Stimulated activated CD8-positive, alpha-beta memory T cell treated with anti-CD3 and anti-CD28 coated beads, Interleukin-4, amount 100 ng/mL, for 24 hours (primary cell): ENCODE measurements around the gene SEMA4G.
"Not testable (repeated sequence)": the region's sequence is repeated elsewhere in the genome, so short reads cannot be mapped to it uniquely, and the experiment has no call there.

Experiments used
- DNase-seq: peaks from one replicate; pipeline ENCODE4 v3.0.0-alpha.2; 2020; ENCODE audit warnings: low read depth

Gene SEMA4G

GRCh38 chr10:100970914-100971811 is 1.9 kb downstream of the SEMA4G start:
- no peak for DNase-seq

GRCh38 chr10:100972115-100972903 is 3.0 kb downstream of the SEMA4G start:
- no peak for DNase-seq

GRCh38 chr10:100972904-100973535 is 3.7 kb downstream of the SEMA4G start:
- DNase-seq = no peak

- DNase-seq = not testable (repeated sequence)
Observed at GRCh38 chr10:100975397-100975796, 6.1 kb downstream of the SEMA4G start.

- no peak for DNase-seq
Observed at GRCh38 chr10:100976906-100977305, 7.6 kb downstream of the SEMA4G start.

GRCh38 chr10:100977436-100977835 is 8.1 kb downstream of the SEMA4G start:
- DNase-seq = no peak

- DNase-seq = no peak
Observed at GRCh38 chr10:100978121-100978900, 9.0 kb downstream of the SEMA4G start.

GRCh38 chr10:100978901-100979195 is 9.5 kb downstream of the SEMA4G start:
- no peak for DNase-seq

- no peak for DNase-seq
Observed at GRCh38 chr10:100979791-100980272, 10.5 kb downstream of the SEMA4G start.

- DNase-seq = no peak
Observed at GRCh38 chr10:100980311-100980710, 11.0 kb downstream of the SEMA4G start.

GRCh38 chr10:100980711-100981110 is 11.4 kb downstream of the SEMA4G start:
- DNase-seq = no peak

GRCh38 chr10:100981178-100981772 is 12.0 kb downstream of the SEMA4G start:
- DNase-seq = no peak

- DNase-seq = no peak
Observed at GRCh38 chr10:100982916-100983830, 13.9 kb downstream of the SEMA4G start.

GRCh38 chr10:100983868-100984671 is 14.8 kb downstream of the SEMA4G start:
- DNase-seq = no peak

- no peak for DNase-seq
Observed at GRCh38 chr10:100984672-100985177, 15.4 kb downstream of the SEMA4G start.

GRCh38 chr10:100985336-100985735 is 16.0 kb downstream of the SEMA4G start:
- DNase-seq = no peak

GRCh38 chr10:100986623-100986951 is 17.3 kb downstream of the SEMA4G start:
- no peak for DNase-seq

- peak; percentile 75 for DNase-seq
Observed at GRCh38 chr10:100986952-100987684, 17.8 kb downstream of the SEMA4G start, which contains the start of the genes MRPL43 and TWNK. TSS of gene MRPL43 (minus strand) at chr10:100987497. CDS start at chr10:100987443, 54 bp downstream. TSS of gene TWNK (plus strand) at chr10:100987543. CDS start at chr10:100988211, 668 bp downstream.

GRCh38 chr10:100987685-100988049 is 18.4 kb downstream of the SEMA4G start:
- no peak for DNase-seq
